ENCODE results near the gene GDPD5.

GDPD5 gene

GRCh38 chr11:75465701-75466531, 59.8 kb downstream of the GDPD5 start:
- H3K79me2 ChIP-seq (ENCODE audit: insufficient read depth, low read length), result no peaks in the 10 kb centered on the region
- no peaks in the 10 kb centered on the region for H3F3A ChIP-seq (ENCODE audit: insufficient read depth)
- no peaks in the 10 kb centered on the region for H3K27me3 ChIP-seq (ENCODE audit: low read length)
- H3K27ac ChIP-seq (ENCODE audit: low read depth, low read length), result no peak overlapping the region
- no peaks in the 10 kb centered on the region for H3K36me3 ChIP-seq (ENCODE audit: low read length)
- no peak overlapping the region for H2AFZ ChIP-seq (ENCODE audit: low read depth, low read length, severe bottlenecking)
- H3K9me3 ChIP-seq (ENCODE audit: insufficient read depth, low read length), result no peaks in the 10 kb centered on the region
- H3K9me2 ChIP-seq (replicated peaks; ENCODE audit: insufficient read depth, low read length), result no peaks in the 10 kb centered on the region
- no peak for TF ChIP-seq EZH2phosphoT487 (conservative IDR thresholded peaks at IDR 0.05; ENCODE audit: low read length)
- no peak for TF ChIP-seq CTCF (IDR thresholded peaks at IDR 0.05; ENCODE audit: insufficient read depth, low read length, poor library complexity, severe bottlenecking)
- H3K9ac ChIP-seq (ENCODE audit: low read length), result no peak overlapping the region
- no peak overlapping the region for H3K4me3 ChIP-seq (ENCODE audit: insufficient read depth, low read length, poor library complexity, severe bottlenecking)
- no peak overlapping the region for H3K4me2 ChIP-seq (ENCODE audit: low read depth, low read length, poor library complexity, severe bottlenecking)
- no peaks in the 10 kb centered on the region for H4K20me1 ChIP-seq (ENCODE audit: low read depth, low read length)

GRCh38 chr11:75463106-75463774, 62.5 kb downstream of the GDPD5 start:
- H3K9me3 ChIP-seq (ENCODE audit: insufficient read depth, low read length), result no peaks in the 10 kb centered on the region
- no peaks in the 10 kb centered on the region for H3K79me2 ChIP-seq (ENCODE audit: insufficient read depth, low read length)
- H3K36me3 ChIP-seq (ENCODE audit: low read length), result no peaks in the 10 kb centered on the region
- no peaks in the 10 kb centered on the region for H3K27me3 ChIP-seq (ENCODE audit: low read length)
- H3K4me3 ChIP-seq (ENCODE audit: insufficient read depth, low read length, poor library complexity, severe bottlenecking), result no peak overlapping the region
- H3K4me2 ChIP-seq (ENCODE audit: low read depth, low read length, poor library complexity, severe bottlenecking), result no peak overlapping the region
- H4K20me1 ChIP-seq (ENCODE audit: low read depth, low read length), result no peaks in the 10 kb centered on the region
- H3K9me2 ChIP-seq (replicated peaks; ENCODE audit: insufficient read depth, low read length), result no peaks in the 10 kb centered on the region
- H3F3A ChIP-seq (ENCODE audit: insufficient read depth), result no peaks in the 10 kb centered on the region
- TF ChIP-seq EZH2phosphoT487 (conservative IDR thresholded peaks at IDR 0.05; ENCODE audit: low read length) (no peak), CTCF (IDR thresholded peaks at IDR 0.05; ENCODE audit: insufficient read depth, low read length, poor library complexity, severe bottlenecking) (no peak)
- no peak overlapping the region for H3K9ac ChIP-seq (ENCODE audit: low read length)
- H3K27ac ChIP-seq (ENCODE audit: low read depth, low read length), result no peak overlapping the region
- no peak overlapping the region for H2AFZ ChIP-seq (ENCODE audit: low read depth, low read length, severe bottlenecking)

- no peak overlapping the region for H3K27ac ChIP-seq (ENCODE audit: low read depth, low read length)
- no peaks in the 10 kb centered on the region for H3F3A ChIP-seq (ENCODE audit: insufficient read depth)
- H3K36me3 ChIP-seq (ENCODE audit: low read length), result no peaks in the 10 kb centered on the region
Measured at GRCh38 chr11:75462117-75462653, 63.6 kb downstream of the GDPD5 start.

More at GRCh38 chr11:75462117-75462653, 63.6 kb downstream of the GDPD5 start:
- Histone ChIP-seq H3K4me3 (ENCODE audit: insufficient read depth, low read length, poor library complexity, severe bottlenecking) (no peak overlapping the region), H3K4me2 (ENCODE audit: low read depth, low read length, poor library complexity, severe bottlenecking) (no peak overlapping the region), H4K20me1 (ENCODE audit: low read depth, low read length) (no peaks in the 10 kb centered on the region), H3K9me3 (ENCODE audit: insufficient read depth, low read length) (no peaks in the 10 kb centered on the region), H3K27me3 (ENCODE audit: low read length) (no peaks in the 10 kb centered on the region), H2AFZ (ENCODE audit: low read depth, low read length, severe bottlenecking) (no peak overlapping the region), H3K79me2 (ENCODE audit: insufficient read depth, low read length) (no peaks in the 10 kb centered on the region), H3K9ac (ENCODE audit: low read length) (no peak overlapping the region), H3K9me2 (replicated peaks; ENCODE audit: insufficient read depth, low read length) (no peaks in the 10 kb centered on the region)
- no peak for TF ChIP-seq EZH2phosphoT487 (conservative IDR thresholded peaks at IDR 0.05; ENCODE audit: low read length)
